ENCODE results near the gene AIM2. TPM values are rescaled to one million over a fixed set of nuclear protein-coding genes. Genes with fewer than 3 reads are reported as not detected.

AIM2 gene, protein sequence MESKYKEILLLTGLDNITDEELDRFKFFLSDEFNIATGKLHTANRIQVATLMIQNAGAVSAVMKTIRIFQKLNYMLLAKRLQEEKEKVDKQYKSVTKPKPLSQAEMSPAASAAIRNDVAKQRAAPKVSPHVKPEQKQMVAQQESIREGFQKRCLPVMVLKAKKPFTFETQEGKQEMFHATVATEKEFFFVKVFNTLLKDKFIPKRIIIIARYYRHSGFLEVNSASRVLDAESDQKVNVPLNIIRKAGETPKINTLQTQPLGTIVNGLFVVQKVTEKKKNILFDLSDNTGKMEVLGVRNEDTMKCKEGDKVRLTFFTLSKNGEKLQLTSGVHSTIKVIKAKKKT
- total RNA-seq, result 0.11 TPM in 1 of 2 replicates, not detected in the other

DNA sequence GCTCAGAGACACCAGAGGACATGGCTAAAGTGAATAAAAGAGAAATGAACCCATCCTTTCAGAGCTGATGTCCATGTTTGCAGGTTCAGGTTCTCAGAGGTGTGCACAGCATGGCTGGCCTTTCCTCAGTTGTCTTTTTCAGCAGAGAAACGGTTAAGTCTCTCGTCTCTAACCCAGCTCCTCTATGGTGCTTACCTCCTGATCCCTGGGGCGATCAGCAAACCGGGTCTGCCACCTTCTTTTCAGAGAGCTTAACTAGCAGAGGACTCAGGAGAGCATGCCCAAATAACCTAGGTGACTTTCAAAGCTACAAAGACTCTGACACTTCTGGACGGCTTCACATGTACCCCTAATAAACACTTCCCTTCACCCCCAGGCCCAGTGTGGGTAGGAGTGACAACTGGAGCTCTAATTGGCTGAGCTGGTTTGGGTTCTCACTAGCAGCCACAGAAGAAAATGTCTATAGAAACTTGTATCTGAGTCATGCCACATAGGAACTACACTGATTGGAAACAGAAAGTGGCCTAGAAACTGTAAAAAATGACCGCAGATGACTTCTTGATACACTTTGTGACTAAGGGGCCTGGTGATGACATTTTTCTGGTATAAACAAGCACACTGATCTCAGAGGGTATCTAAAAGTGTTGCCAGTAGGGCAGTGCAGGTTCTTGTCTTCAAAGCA lies at the start of gene AIM2:
TSS of gene AIM2 (minus strand) at position 329 of the 682 bp plus-strand sequence. CDS start 3,267 bp downstream, outside the sequence.

Other genes with a start within 250 kb of the AIM2 start
- not detected in 2 replicates for gene MNDA, start 245.4 kb downstream of the AIM2 start, total RNA-seq
- gene PYHIN1, start 145.2 kb downstream of the AIM2 start, total RNA-seq, result not detected in 2 replicates
- 93.3 and 117 TPM in 2 replicates for gene IFI16, start 66.9 kb downstream of the AIM2 start, total RNA-seq
- 0.12 and 0.22 TPM in 2 replicates for gene CADM3, start 94.8 kb upstream of the AIM2 start, total RNA-seq
- gene ACKR1, start 128.1 kb upstream of the AIM2 start, total RNA-seq, result not detected in 2 replicates
- not detected in 2 replicates for gene FCER1A, start 225.6 kb upstream of the AIM2 start, total RNA-seq